ACC112 (cell line): ENCODE data around the gene PDLIM5.
A peak's percentile ranks its signal among the peaks of the same experiment; 100 is the strongest.
"Not testable (repeated sequence)": the region's sequence is repeated elsewhere in the genome, so short reads cannot be mapped to it uniquely, and the experiment has no call there.

ENCODE experiments used
- H2AFZ ChIP-seq: fragments of 200-600 bp; sonication (generic); one replicate; pipeline ENCODE4 v1.6.0; 2017; ENCODE audit warnings: antibody characterized with exemption, low read length; ENCODE audit not compliant: unreplicated experiment
- H3K27ac ChIP-seq: fragments of 200-600 bp; sonication (generic); 2 replicates; pipeline ENCODE4 v1.5.1; 2014; ENCODE audit warnings: low read depth, mild to moderate bottlenecking, antibody characterized with exemption, low read length, moderate library complexity
- H3K27me3 ChIP-seq: fragments of 200-600 bp; sonication (generic); 2 replicates; pipeline ENCODE4 v1.6.1; 2014; ENCODE audit warnings: mild to moderate bottlenecking, antibody characterized with exemption, low read length, moderate library complexity, mixed read lengths; ENCODE audit not compliant: insufficient read depth
- H3K36me3 ChIP-seq: fragments of 200-600 bp; sonication (generic); 2 replicates; pipeline ENCODE4 v1.6.1; 2016; ENCODE audit warnings: mild to moderate bottlenecking, antibody characterized with exemption, low read length, moderate library complexity, mixed read lengths; ENCODE audit not compliant: insufficient read depth
- H3K4me1 ChIP-seq: fragments of 200-600 bp; sonication (generic); one replicate; pipeline ENCODE4 v1.6.1; 2016; ENCODE audit warnings: low read length, mixed read lengths; ENCODE audit not compliant: insufficient read depth, unreplicated experiment, control insufficient read depth
- H3K4me3 ChIP-seq: fragments of 200-600 bp; sonication (generic); 2 replicates; pipeline ENCODE4 v1.5.1; 2014; ENCODE audit warnings: mild to moderate bottlenecking, low read depth, low read length
- H3K79me2 ChIP-seq: fragments of 200-600 bp; sonication (generic); one replicate; pipeline ENCODE4 v1.6.0; 2016; ENCODE audit warnings: low read length; ENCODE audit not compliant: control insufficient read depth, unreplicated experiment, insufficient read depth

PDLIM5 gene

GRCh38 chr4:94472056-94472826, 20.5 kb downstream of the PDLIM5 start:
- peak overlapping the region; percentile 49 for H3K27ac ChIP-seq
- peak overlapping the region; percentile 13; the same call in 1 of the 2 replicates for H3K4me3 ChIP-seq
- peaks cover 49% of the 10 kb centered on the region for H3K4me1 ChIP-seq
- H2AFZ ChIP-seq: no peak overlapping the region
- 0 out of 2 replicates have a peak, but pooled peaks cover 6% of the 10 kb centered on the region for H3K36me3 ChIP-seq
- no peaks in the 10 kb centered on the region for H3K27me3 ChIP-seq
- H3K79me2 ChIP-seq: peaks cover 86% of the 10 kb centered on the region

GRCh38 chr4:94475050-94475449, 23.3 kb downstream of the PDLIM5 start:
- Histone ChIP-seq H3K27ac (no peak overlapping the region), H3K27me3 (no peaks in the 10 kb centered on the region), H3K4me3 (no peak overlapping the region), H3K4me1 (peaks cover 47% of the 10 kb centered on the region), H3K79me2 (peaks cover 79% of the 10 kb centered on the region), H2AFZ (no peak overlapping the region), H3K36me3 (no peaks in the 10 kb centered on the region)

- H3K27ac ChIP-seq: no peak overlapping the region
- H3K36me3 ChIP-seq: no peaks in the 10 kb centered on the region
- H3K4me3 ChIP-seq: no peak overlapping the region
- peaks cover 79% of the 10 kb centered on the region for H3K79me2 ChIP-seq
- H2AFZ ChIP-seq: no peak overlapping the region
- H3K4me1 ChIP-seq: peaks cover 54% of the 10 kb centered on the region
- no peaks in the 10 kb centered on the region for H3K27me3 ChIP-seq
Observed at GRCh38 chr4:94475794-94476193, 24.1 kb downstream of the PDLIM5 start.

GRCh38 chr4:94477227-94477626, 25.5 kb downstream of the PDLIM5 start:
- Histone ChIP-seq H3K36me3 (no peaks in the 10 kb centered on the region), H3K27me3 (no peaks in the 10 kb centered on the region), H3K27ac (no peak overlapping the region), H2AFZ (no peak overlapping the region), H3K79me2 (peaks cover 80% of the 10 kb centered on the region), H3K4me1 (peaks cover 47% of the 10 kb centered on the region), H3K4me3 (no peak overlapping the region)

- H3K4me1 ChIP-seq: peaks cover 39% of the 10 kb centered on the region
- peaks cover 74% of the 10 kb centered on the region for H3K79me2 ChIP-seq
- not testable (repeated sequence) for H2AFZ ChIP-seq, H3K27me3 ChIP-seq, H3K27ac ChIP-seq, H3K4me3 ChIP-seq, H3K36me3 ChIP-seq
Observed at GRCh38 chr4:94478805-94479204, 27.1 kb downstream of the PDLIM5 start.

- H3K79me2 ChIP-seq: peaks cover 73% of the 10 kb centered on the region
- peaks cover 41% of the 10 kb centered on the region for H3K4me1 ChIP-seq
- H3K27ac ChIP-seq: no peak overlapping the region
- H3K36me3 ChIP-seq: peaks cover 4% of the 10 kb centered on the region; the same call in 1 of the 2 replicates
- no peak overlapping the region for H2AFZ ChIP-seq
- no peaks in the 10 kb centered on the region for H3K27me3 ChIP-seq
- no peak overlapping the region for H3K4me3 ChIP-seq
Observed at GRCh38 chr4:94479358-94480141, 27.8 kb downstream of the PDLIM5 start.

GRCh38 chr4:94480362-94480951, 28.7 kb downstream of the PDLIM5 start:
- H3K4me1 ChIP-seq: peaks cover 42% of the 10 kb centered on the region
- no peaks in the 10 kb centered on the region for H3K27me3 ChIP-seq
- H2AFZ ChIP-seq: no peak overlapping the region
- H3K36me3 ChIP-seq: peaks cover 7% of the 10 kb centered on the region; the same call in 1 of the 2 replicates
- H3K27ac ChIP-seq: 0 out of 2 replicates have a peak overlapping the region, but pooled peaks have one; percentile 4
- H3K79me2 ChIP-seq: peaks cover 69% of the 10 kb centered on the region
- H3K4me3 ChIP-seq: no peak overlapping the region

- H3K79me2 ChIP-seq: peaks cover 69% of the 10 kb centered on the region
- no peak overlapping the region for H3K4me3 ChIP-seq
- H3K4me1 ChIP-seq: peaks cover 33% of the 10 kb centered on the region
Observed at GRCh38 chr4:94483895-94484294, 32.2 kb downstream of the PDLIM5 start.

GRCh38 chr4:94484818-94485217, 33.1 kb downstream of the PDLIM5 start:
- peaks cover 30% of the 10 kb centered on the region for H3K4me1 ChIP-seq
- H3K27me3 ChIP-seq: no peaks in the 10 kb centered on the region
- peaks cover 7% of the 10 kb centered on the region; the same call in 1 of the 2 replicates for H3K36me3 ChIP-seq
- H3K4me3 ChIP-seq: no peak overlapping the region
- no peak overlapping the region for H3K27ac ChIP-seq
- H3K79me2 ChIP-seq: peaks cover 65% of the 10 kb centered on the region
- H2AFZ ChIP-seq: no peak overlapping the region

More at GRCh38 chr4:94483895-94484294, 32.2 kb downstream of the PDLIM5 start:
- H3K27me3 ChIP-seq: no peaks in the 10 kb centered on the region
- H2AFZ ChIP-seq: no peak overlapping the region
- H3K36me3 ChIP-seq: peaks cover 7% of the 10 kb centered on the region; the same call in 1 of the 2 replicates
- H3K27ac ChIP-seq: no peak overlapping the region

GRCh38 chr4:94486372-94486801, 34.6 kb downstream of the PDLIM5 start:
- Histone ChIP-seq H3K4me3 (no peak overlapping the region), H3K27me3 (no peaks in the 10 kb centered on the region), H3K4me1 (peaks cover 31% of the 10 kb centered on the region), H3K79me2 (peaks cover 64% of the 10 kb centered on the region), H3K27ac (no peak overlapping the region), H2AFZ (no peak overlapping the region), H3K36me3 (peaks cover 7% of the 10 kb centered on the region; the same call in 1 of the 2 replicates)
